HG03571 (cell line): ENCODE results near the gene SGPP2.

ENCODE experiments used
- ATAC-seq: cut with Tn5 transposase; IDR thresholded peaks from one replicate; pipeline ENCODE4 v1.9.1; 2021; ENCODE audit not compliant: unreplicated experiment

The SGPP2 gene

GRCh38 chr2:222459983-222460382, 35.6 kb downstream of the SGPP2 start:
- ATAC-seq = no peak

GRCh38 chr2:222465746-222466145, 41.4 kb downstream of the SGPP2 start:
- ATAC-seq = no peak

- ATAC-seq = no peak
These were observed 44.0 kb downstream of the SGPP2 start for GRCh38 chr2:222468346-222468745.

- no peak for ATAC-seq
These were observed 46.6 kb downstream of the SGPP2 start for GRCh38 chr2:222470802-222471468.

DNA sequence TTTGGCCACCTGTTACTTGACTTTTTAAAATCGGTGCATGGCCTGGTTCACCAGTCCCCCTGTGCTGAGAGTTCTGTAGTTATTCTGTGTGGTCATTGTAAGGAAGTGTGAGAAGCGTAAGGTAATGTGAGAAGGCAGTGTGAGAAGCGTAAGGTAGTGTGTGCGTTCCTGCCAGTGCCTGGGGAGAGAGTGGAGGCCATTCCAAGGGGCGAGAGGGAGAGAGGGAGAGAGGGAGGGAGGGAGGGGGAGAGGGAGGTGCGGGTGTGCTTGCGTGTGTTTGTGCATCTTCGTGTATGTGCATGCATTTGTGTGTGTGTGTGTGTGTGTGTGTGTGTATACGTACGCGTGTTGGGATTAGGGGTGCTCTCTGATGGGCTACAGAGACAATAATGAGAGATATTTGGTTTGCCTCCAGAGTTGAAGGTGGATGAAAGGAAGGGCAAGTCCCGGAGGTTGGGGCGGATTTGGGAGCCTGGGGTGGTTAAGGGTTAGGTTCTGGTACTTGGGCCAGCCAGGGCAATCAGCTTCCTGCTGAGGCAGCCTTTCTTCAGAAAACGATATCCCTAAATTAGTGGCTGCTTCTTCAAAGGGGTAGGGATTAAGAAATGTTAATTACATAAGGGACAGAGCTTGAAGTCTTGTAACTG, 53.7 kb downstream of the SGPP2 start:
- ATAC-seq = no peak

DNA sequence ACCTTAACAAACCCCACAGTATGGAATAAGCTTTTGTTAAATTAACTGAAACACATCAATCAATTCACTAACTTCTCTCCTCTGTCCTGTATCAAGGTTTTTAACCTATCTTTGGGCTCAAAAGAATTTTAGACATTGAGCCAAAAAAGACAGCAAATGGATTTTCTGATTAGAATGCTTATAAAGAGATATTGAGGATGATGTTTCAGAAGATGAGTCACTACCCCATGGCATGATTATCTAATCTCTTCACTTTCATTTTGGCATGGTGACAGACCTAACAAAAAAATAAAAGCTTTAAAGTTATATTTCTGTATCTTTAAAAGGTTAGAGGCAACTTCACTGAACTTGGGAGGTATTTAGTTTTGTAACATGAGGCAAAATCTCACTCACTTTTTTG, 55.5 kb downstream of the SGPP2 start:
- no peak for ATAC-seq

- ATAC-seq = no peak
These were observed 56.2 kb downstream of the SGPP2 start for GRCh38 chr2:222480497-222480896.

DNA sequence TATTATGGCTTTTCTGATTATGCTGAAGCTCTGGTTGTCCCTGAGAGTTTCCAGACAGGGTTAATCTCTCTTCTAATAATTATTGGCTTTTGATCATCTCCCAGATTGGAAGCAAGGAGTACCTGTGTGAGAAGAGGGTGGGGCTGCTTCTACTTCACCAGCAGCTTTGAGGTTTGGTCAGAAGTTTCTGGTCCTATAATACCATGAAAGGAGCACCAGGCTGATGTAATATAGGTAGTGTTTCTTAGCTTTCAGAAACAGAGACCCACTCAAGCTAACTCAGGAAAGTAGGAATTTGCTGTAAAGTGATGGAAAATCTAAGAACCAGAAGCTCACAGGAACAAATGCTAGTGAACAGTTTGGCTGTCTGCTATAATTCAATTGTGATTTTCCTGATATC, 57.6 kb downstream of the SGPP2 start:
- no peak for ATAC-seq

- no peak for ATAC-seq
These were observed 59.2 kb downstream of the SGPP2 start for GRCh38 chr2:222483513-222484039.

DNA sequence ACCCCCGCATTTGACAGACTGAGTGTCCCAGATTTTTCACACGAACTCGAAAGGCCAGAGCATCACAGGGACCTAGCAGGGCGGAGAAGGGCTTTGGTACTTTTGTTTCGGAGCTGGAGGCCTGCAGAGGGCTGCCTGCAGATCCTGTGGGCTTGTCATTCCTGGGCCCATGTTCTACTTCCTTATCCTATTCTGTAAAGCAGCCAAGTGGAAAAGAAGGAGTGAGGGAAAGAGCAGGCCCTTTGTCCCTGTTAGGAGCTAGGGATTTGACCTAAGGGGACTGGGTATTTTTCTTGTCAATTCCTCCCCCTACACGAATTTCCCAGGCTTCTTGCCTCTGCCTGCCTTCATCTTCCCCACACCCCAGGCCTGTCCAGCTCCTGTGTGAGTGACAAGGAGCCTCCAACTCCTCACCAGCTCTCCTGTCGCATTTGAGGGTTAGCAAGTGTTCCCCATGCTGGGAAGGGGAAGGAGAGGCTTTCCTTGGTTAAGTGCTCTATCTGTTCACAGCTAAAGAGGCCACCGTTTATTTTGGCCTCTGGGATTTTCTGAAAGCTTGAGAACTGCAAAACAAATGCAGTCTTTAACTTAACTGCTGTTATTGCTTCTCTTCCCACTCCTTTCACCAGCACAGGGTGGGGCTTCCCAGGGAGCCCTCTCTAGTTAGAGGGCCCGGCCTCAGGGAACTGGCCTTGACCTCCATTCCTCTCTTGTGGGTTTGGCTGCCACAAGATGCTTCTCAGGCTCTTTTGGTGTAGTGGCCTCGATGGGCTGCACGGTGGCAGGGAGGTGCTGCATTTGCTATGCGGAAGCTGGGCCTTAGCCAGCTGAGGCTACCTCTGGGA, 61.2 kb downstream of the SGPP2 start:
- ATAC-seq = no peak

- ATAC-seq = no peak
These were observed 65.8 kb downstream of the SGPP2 start for GRCh38 chr2:222490131-222490530.

GRCh38 chr2:222492683-222493082, 68.3 kb downstream of the SGPP2 start:
- ATAC-seq = no peak

DNA sequence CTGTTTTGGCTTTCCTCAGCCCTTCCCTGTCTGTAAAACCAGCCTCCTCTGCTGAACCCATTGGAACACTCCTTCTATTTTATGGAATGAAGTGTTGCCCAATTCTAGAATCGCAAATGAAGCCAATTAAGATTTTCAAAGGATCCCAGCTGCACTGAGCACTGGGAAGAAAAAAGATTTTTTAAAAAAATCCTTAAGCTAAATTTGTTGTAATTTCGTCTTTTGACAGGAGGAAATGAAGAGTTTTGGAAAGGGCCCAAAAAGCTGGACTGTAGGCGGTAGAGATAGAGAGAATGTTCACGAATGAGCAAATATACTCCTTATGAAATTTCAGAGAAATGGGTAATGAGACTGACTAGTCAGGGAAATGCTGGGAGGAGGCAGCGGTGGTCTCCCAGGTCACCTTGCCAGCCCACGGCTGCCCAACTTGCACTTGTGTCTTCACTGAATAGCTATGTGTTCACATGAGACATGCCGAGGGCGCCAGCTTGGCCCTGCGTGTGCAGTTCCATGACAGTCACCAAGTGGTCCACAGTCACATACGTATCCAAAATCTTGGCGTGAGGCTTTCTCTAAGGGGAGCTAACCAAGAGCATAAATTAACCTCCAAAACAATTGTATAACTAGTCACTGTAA, 69.9 kb downstream of the SGPP2 start:
- ATAC-seq = no peak

- no peak for ATAC-seq
These were observed 71.0 kb downstream of the SGPP2 start for GRCh38 chr2:222495388-222495787.

DNA sequence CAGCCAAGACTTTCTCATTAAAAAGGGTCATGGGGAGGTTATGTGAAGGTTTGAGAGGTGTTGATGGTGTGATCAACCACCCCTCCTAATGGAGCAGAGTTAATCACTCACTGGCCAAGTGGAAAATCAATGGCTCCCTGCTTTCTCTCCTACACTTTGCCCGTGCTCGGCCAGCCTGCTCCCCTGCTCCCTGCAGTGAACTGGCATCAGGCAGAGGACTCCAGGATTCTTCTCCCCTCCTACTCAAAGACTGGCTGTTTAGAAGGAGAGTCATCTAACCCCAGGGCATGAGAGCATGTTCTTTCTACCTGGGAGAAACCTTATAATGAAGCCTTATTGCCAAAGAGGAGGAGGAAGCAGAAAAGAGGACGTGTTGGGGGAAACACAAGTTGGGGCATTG, 74.9 kb downstream of the SGPP2 start:
- no peak for ATAC-seq

- ATAC-seq = no peak
These were observed 79.8 kb downstream of the SGPP2 start for GRCh38 chr2:222504191-222504590.

GRCh38 chr2:222504719-222505118, 80.4 kb downstream of the SGPP2 start:
- peak; percentile 92 for ATAC-seq

- no peak for ATAC-seq
These were observed 82.0 kb downstream of the SGPP2 start for GRCh38 chr2:222506230-222506935.

DNA sequence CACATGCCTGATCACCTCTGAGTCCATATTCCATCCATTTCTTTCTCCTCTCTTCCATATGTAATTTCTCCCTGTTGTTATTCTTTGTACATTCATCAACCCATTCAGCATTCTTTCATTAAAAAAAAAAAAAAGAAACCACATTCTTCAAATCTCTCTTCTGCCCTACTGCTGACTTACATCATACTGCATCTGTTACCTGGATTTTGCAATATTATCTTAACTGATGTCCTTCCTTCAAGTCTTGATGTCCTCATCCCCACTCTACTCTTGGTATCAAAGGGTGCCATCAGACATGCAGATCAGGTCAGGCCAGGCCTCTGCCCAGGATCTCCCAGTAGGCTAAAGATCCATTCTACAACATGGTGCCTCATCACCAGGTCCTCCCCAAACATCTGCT, 90.6 kb downstream of the SGPP2 start:
- no peak for ATAC-seq

GRCh38 chr2:222518570-222519381, 94.4 kb downstream of the SGPP2 start:
- ATAC-seq = no peak
